ENCODE measurements around the gene APBA2.
A peak's percentile ranks its signal among the peaks of the same experiment; 100 is the strongest.

APBA2 gene

GRCh38 chr15:28920781-28921331 lies 35.1 kb downstream of the APBA2 start:
- TF ChIP-seq POLR2A (IDR thresholded peaks at IDR 0.05; ENCODE audit: low read length) (no peak), GATA1 (IDR thresholded peaks at IDR 0.05; ENCODE audit: low read depth, low read length) (no peak)
- no peak for DNase-seq

GRCh38 chr15:28921336-28921735 lies 35.6 kb downstream of the APBA2 start:
- no peak for DNase-seq
- TF ChIP-seq POLR2A (IDR thresholded peaks at IDR 0.05; ENCODE audit: low read length) (no peak), GATA1 (IDR thresholded peaks at IDR 0.05; ENCODE audit: low read depth, low read length) (no peak)

GRCh38 chr15:28921919-28922706 lies 36.3 kb downstream of the APBA2 start:
- TF ChIP-seq POLR2A (IDR thresholded peaks at IDR 0.05; ENCODE audit: low read length) (no peak), GATA1 (IDR thresholded peaks at IDR 0.05; ENCODE audit: low read depth, low read length) (no peak)

GRCh38 chr15:28922707-28923012 lies 36.9 kb downstream of the APBA2 start:
- no peak for DNase-seq
- TF ChIP-seq GATA1 (IDR thresholded peaks at IDR 0.05; ENCODE audit: low read depth, low read length) (no peak), POLR2A (IDR thresholded peaks at IDR 0.05; ENCODE audit: low read length) (no peak)

More at GRCh38 chr15:28921919-28922706, 36.3 kb downstream of the APBA2 start:
- DNase-seq: no peak

- TF ChIP-seq POLR2A (IDR thresholded peaks at IDR 0.05; ENCODE audit: low read length) (no peak), GATA1 (IDR thresholded peaks at IDR 0.05; ENCODE audit: low read depth, low read length) (no peak)
- no peak for DNase-seq
Measured at GRCh38 chr15:28923726-28924280, 38.0 kb downstream of the APBA2 start.

GRCh38 chr15:28927043-28927442 lies 41.3 kb downstream of the APBA2 start:
- TF ChIP-seq GATA1 (IDR thresholded peaks at IDR 0.05; ENCODE audit: low read depth, low read length) (no peak), POLR2A (IDR thresholded peaks at IDR 0.05; ENCODE audit: low read length) (no peak)
- DNase-seq: no peak

GRCh38 chr15:28929200-28929599 lies 43.4 kb downstream of the APBA2 start:
- TF ChIP-seq POLR2A (IDR thresholded peaks at IDR 0.05; ENCODE audit: low read length): no peak
- no peak for TF ChIP-seq GATA1 (IDR thresholded peaks at IDR 0.05; ENCODE audit: low read depth, low read length)
- no peak for DNase-seq

GRCh38 chr15:28930011-28930410 lies 44.2 kb downstream of the APBA2 start:
- DNase-seq: no peak
- TF ChIP-seq GATA1 (IDR thresholded peaks at IDR 0.05; ENCODE audit: low read depth, low read length) (no peak), POLR2A (IDR thresholded peaks at IDR 0.05; ENCODE audit: low read length) (no peak)

GRCh38 chr15:28930476-28931291 lies 44.9 kb downstream of the APBA2 start:
- no peak for DNase-seq
- no peak for TF ChIP-seq GATA1 (IDR thresholded peaks at IDR 0.05; ENCODE audit: low read depth, low read length)
- no peak for TF ChIP-seq POLR2A (IDR thresholded peaks at IDR 0.05; ENCODE audit: low read length)

- DNase-seq: no peak
- TF ChIP-seq POLR2A (IDR thresholded peaks at IDR 0.05; ENCODE audit: low read length) (no peak), GATA1 (IDR thresholded peaks at IDR 0.05; ENCODE audit: low read depth, low read length) (no peak)
Measured at GRCh38 chr15:28931828-28932227, 46.1 kb downstream of the APBA2 start.

- no peak for DNase-seq
- no peak for TF ChIP-seq GATA1 (IDR thresholded peaks at IDR 0.05; ENCODE audit: low read depth, low read length)
- TF ChIP-seq POLR2A (IDR thresholded peaks at IDR 0.05; ENCODE audit: low read length): no peak
Measured at GRCh38 chr15:28932361-28932760, 46.6 kb downstream of the APBA2 start.

- TF ChIP-seq GATA1 (IDR thresholded peaks at IDR 0.05; ENCODE audit: low read depth, low read length): no peak
- no peak for TF ChIP-seq POLR2A (IDR thresholded peaks at IDR 0.05; ENCODE audit: low read length)
- DNase-seq: peak; percentile 22 to 33
Measured at GRCh38 chr15:28933710-28934445, 48.1 kb downstream of the APBA2 start.

- TF ChIP-seq GATA1 (IDR thresholded peaks at IDR 0.05; ENCODE audit: low read depth, low read length) (no peak), POLR2A (IDR thresholded peaks at IDR 0.05; ENCODE audit: low read length) (no peak)
- no peak for DNase-seq
Measured at GRCh38 chr15:28934645-28935044, 48.9 kb downstream of the APBA2 start.
